HEK293T (cell line): Measurements from ENCODE around the gene CLDN7.

Source experiments
- CTCF ChIA-PET: fragments of 350-600 bp; formaldehyde crosslinking; extraction: SDS; loops from one replicate; lab custom pipeline; 2021; ENCODE audit warnings: antibody characterized with exemption, inconsistent platforms; lab: Yijun Ruan, JAX
- POLR2A ChIA-PET: fragments of 350-600 bp; formaldehyde crosslinking; extraction: SDS; loops from one replicate; lab custom pipeline; 2020; ENCODE audit warnings: antibody characterized with exemption, inconsistent platforms; lab: Yijun Ruan, JAX
- DNase-seq: peaks from one replicate; pipeline ENCODE4 v3.0.0; 2012; ENCODE audit warnings: mixed read lengths; ENCODE audit errors: extremely low spot score
- ARNT ChIP-seq: fragments of 450-650 bp; IDR thresholded peaks from 2 replicates; pipeline ENCODE4 v1.6.1; 2017; ENCODE audit warnings: mild to moderate bottlenecking
- BHLHE40 ChIP-seq: fragments of 450-650 bp; IDR thresholded peaks from 2 replicates; pipeline ENCODE4 v1.6.1; 2016; ENCODE audit warnings: mild to moderate bottlenecking, moderate library complexity, borderline replicate concordance
- CTBP1 ChIP-seq: fragments of 450-650 bp; IDR thresholded peaks from 2 replicates; pipeline ENCODE4 v1.6.1; 2016; ENCODE audit warnings: borderline replicate concordance
- ELF4 ChIP-seq: fragments of 450-650 bp; IDR thresholded peaks from 2 replicates; pipeline ENCODE4 v1.6.1; 2017; ENCODE audit warnings: antibody characterized with exemption
- FOXA1 ChIP-seq: fragments of 450-650 bp; IDR thresholded peaks from 2 replicates; pipeline ENCODE4 v1.6.1; 2016; ENCODE audit warnings: mild to moderate bottlenecking
- FOXK2 ChIP-seq: fragments of 450-650 bp; IDR thresholded peaks from 2 replicates; pipeline ENCODE4 v1.6.1; 2016; ENCODE audit warnings: mild to moderate bottlenecking
- FOXM1 ChIP-seq: fragments of 450-650 bp; IDR thresholded peaks from 2 replicates; pipeline ENCODE4 v1.6.1; 2017; ENCODE audit warnings: mild to moderate bottlenecking, borderline replicate concordance
- HDGF ChIP-seq: fragments of 450-650 bp; IDR thresholded peaks from 2 replicates; pipeline ENCODE4 v1.6.1; 2017; ENCODE audit warnings: antibody characterized with exemption, borderline replicate concordance
- L3MBTL2 ChIP-seq: fragments of 450-650 bp; conservative IDR thresholded peaks from 2 replicates; pipeline ENCODE4 v1.6.1; 2016; ENCODE audit warnings: mild to moderate bottlenecking
- LEF1 ChIP-seq: fragments of 450-650 bp; IDR thresholded peaks from 2 replicates; pipeline ENCODE4 v1.6.1; 2017; ENCODE audit warnings: mild to moderate bottlenecking, borderline replicate concordance
- NFRKB ChIP-seq: fragments of 450-650 bp; IDR thresholded peaks from 2 replicates; pipeline ENCODE4 v1.6.1; 2016; ENCODE audit warnings: mild to moderate bottlenecking, moderate library complexity
- PKNOX1 ChIP-seq: fragments of 450-650 bp; IDR thresholded peaks from 2 replicates; pipeline ENCODE4 v1.6.1; 2016
- SP1 ChIP-seq: fragments of 450-650 bp; IDR thresholded peaks from 2 replicates; pipeline ENCODE4 v1.6.1; 2017
- SUZ12 ChIP-seq: fragments of 450-650 bp; IDR thresholded peaks from 2 replicates; pipeline ENCODE4 v1.6.1; 2016; ENCODE audit warnings: mild to moderate bottlenecking
- TARDBP ChIP-seq: fragments of 450-650 bp; IDR thresholded peaks from 2 replicates; pipeline ENCODE4 v1.6.1; 2016
- ZNF384 ChIP-seq: fragments of 450-650 bp; IDR thresholded peaks from 2 replicates; pipeline ENCODE4 v1.6.1; 2016

Gene CLDN7

GRCh38 chr17:7260651-7261378, 1.5 kb downstream of the CLDN7 start:
- DNase-seq, result no peak
- ChIA-PET CTCF (no interaction called here), POLR2A (interaction anchor here (1.2 kb wide), 1 partner anchor 40 kb away, joined by 3 read pairs; no protein-coding TSS in a partner anchor)
- TF ChIP-seq NFRKB (no peak), ARNT (no peak), ZNF384 (no peak)

GRCh38 chr17:7260151-7260550, 2.1 kb downstream of the CLDN7 start:
- ChIA-PET CTCF (no interaction called here), POLR2A (no interaction called here)
- TF ChIP-seq FOXA1, result no peak
- no peak for TF ChIP-seq ARNT
- TF ChIP-seq ELF4, result no peak
- TF ChIP-seq PKNOX1, result no peak
- TF ChIP-seq CTBP1, result no peak
- no peak for DNase-seq

- POLR2A ChIA-PET, result no interaction called here
- TF ChIP-seq SP1 (no peak), SUZ12 (no peak), CTBP1 (no peak), FOXK2 (no peak), ZNF384 (no peak), NFRKB (no peak), ARNT (no peak), L3MBTL2 (no peak), TARDBP (no peak), LEF1 (no peak)
- DNase-seq, result no peak
- CTCF ChIA-PET, result no interaction called here
Measured at GRCh38 chr17:7259555-7259889, 2.8 kb downstream of the CLDN7 start.

- no peak for DNase-seq
- POLR2A ChIA-PET, result no interaction called here
- TF ChIP-seq BHLHE40 (no peak), ELF4 (no peak), PKNOX1 (no peak), SP1 (no peak), ZNF384 (no peak), TARDBP (no peak), CTBP1 (no peak), HDGF (no peak), NFRKB (no peak), LEF1 (no peak), L3MBTL2 (no peak)
- CTCF ChIA-PET, result no interaction called here
Measured at GRCh38 chr17:7258731-7259554, 3.3 kb downstream of the CLDN7 start.

GRCh38 chr17:7256766-7257456, 5.4 kb downstream of the CLDN7 start:
- POLR2A ChIA-PET, result interaction anchor here (0.7 to 1.4 kb wide), 4 partner anchors 15 to 73 kb away, joined by 3 to 4 read pairs (median 3); no protein-coding TSS in a partner anchor

GRCh38 chr17:7254511-7254910, 7.8 kb downstream of the CLDN7 start:
- TF ChIP-seq SP1 (no peak), LEF1 (no peak), NFRKB (no peak)
- no peak for DNase-seq
- CTCF ChIA-PET, result no interaction called here
- POLR2A ChIA-PET, result no interaction called here

More at GRCh38 chr17:7256766-7257456, 5.4 kb downstream of the CLDN7 start:
- CTCF ChIA-PET, result no interaction called here
- no peak for DNase-seq
- TF ChIP-seq SP1 (no peak), BHLHE40 (no peak), SUZ12 (no peak), HDGF (no peak), ZNF384 (no peak), L3MBTL2 (no peak), NFRKB (no peak), LEF1 (no peak), CTBP1 (no peak), ELF4 (no peak), FOXM1 (no peak)

GRCh38 chr17:7253082-7253481, 9.2 kb downstream of the CLDN7 start:
- TF ChIP-seq CTBP1 (no peak), BHLHE40 (no peak), FOXA1 (no peak), SUZ12 (no peak), ARNT (no peak), HDGF (no peak), LEF1 (no peak), ELF4 (no peak), PKNOX1 (no peak), L3MBTL2 (no peak), SP1 (no peak), FOXK2 (no peak), NFRKB (no peak), TARDBP (no peak), ZNF384 (no peak), FOXM1 (no peak)
- POLR2A ChIA-PET, result no interaction called here
- CTCF ChIA-PET, result no interaction called here
- DNase-seq, result no peak
